D721Med (cell line): ENCODE results near the gene CCDC102A.
"Not testable (repeated sequence)": the region's sequence is repeated elsewhere in the genome, so short reads cannot be mapped to it uniquely, and the experiment has no call there.

Experiments used
- DNase-seq: peaks from one replicate; pipeline ENCODE4 v3.0.0; 2011; ENCODE audit warnings: low spot score; ENCODE audit not compliant: insufficient read length
- FAIRE-seq: peaks from 2 replicates; lab custom pipeline; 2011; peaks lifted over from hg19 to GRCh38; lab: Jason Lieb, UNC
- TF ChIP-seq, protein P1 (sequence below): IDR thresholded peaks from 2 replicates; pipeline ENCODE4 v1.5.1; 2012; ENCODE audit warnings: mild to moderate bottlenecking, control low read depth; ENCODE audit not compliant: insufficient read depth; ENCODE audit errors: missing control alignments

Gene CCDC102A

GRCh38 chr16:57570301-57571070 lies 34.1 kb upstream of the CCDC102A start:
- TF ChIP-seq, protein P1, sequence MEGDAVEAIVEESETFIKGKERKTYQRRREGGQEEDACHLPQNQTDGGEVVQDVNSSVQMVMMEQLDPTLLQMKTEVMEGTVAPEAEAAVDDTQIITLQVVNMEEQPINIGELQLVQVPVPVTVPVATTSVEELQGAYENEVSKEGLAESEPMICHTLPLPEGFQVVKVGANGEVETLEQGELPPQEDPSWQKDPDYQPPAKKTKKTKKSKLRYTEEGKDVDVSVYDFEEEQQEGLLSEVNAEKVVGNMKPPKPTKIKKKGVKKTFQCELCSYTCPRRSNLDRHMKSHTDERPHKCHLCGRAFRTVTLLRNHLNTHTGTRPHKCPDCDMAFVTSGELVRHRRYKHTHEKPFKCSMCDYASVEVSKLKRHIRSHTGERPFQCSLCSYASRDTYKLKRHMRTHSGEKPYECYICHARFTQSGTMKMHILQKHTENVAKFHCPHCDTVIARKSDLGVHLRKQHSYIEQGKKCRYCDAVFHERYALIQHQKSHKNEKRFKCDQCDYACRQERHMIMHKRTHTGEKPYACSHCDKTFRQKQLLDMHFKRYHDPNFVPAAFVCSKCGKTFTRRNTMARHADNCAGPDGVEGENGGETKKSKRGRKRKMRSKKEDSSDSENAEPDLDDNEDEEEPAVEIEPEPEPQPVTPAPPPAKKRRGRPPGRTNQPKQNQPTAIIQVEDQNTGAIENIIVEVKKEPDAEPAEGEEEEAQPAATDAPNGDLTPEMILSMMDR = no peak
- FAIRE-seq = no peak
- DNase-seq = no peak

DNA sequence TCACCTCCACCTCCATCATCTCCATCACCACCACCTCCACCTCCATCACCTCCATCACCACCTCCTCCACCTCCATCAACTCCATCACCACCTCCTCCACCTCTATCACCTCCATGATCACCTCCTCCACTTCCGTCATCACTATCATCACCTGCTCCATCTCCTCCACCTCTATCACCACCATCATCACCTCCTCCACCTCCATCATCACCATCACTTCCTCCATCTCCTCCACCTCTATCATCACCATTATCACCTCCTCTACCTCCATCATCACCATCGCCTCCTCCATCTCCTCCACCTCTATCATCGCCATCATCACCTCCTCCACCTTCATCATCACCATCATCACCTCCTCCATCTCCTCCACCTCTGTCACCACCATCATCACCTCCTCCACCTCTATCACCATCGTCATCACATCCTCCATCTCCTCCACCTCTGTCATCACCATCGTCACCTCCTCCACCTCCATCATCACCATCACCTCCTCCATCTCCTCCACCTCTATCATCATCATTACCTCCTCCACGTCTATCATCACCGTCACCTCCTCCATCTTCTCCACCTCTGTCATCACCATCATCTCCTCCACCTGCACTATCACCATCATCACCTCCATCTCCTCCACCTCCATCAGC lies 33.1 kb upstream of the CCDC102A start:
- DNase-seq (no peak), FAIRE-seq (no peak)
- TF ChIP-seq, protein P1 = no peak

DNA sequence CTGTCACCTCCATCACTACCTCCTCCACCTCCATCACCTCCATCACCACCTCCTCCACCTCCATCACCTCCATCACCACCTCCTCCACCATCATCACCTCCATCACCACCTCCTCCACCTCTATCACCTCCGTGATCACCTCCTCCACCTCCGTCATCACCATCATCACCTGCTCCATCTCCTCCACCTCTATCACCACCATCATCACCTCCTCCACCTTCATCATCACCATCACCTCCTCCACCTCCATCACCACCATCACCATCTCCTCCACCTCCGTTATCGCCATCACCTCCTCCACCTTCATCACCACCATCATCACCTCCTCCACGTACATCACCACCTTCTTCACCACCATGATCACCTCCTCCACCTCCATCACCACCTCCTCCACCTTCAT lies 32.4 kb upstream of the CCDC102A start:
- FAIRE-seq, DNase-seq: not testable (repeated sequence)

- no peak for FAIRE-seq
- TF ChIP-seq, protein P1 = no peak
Observed at GRCh38 chr16:57568173-57568678, 31.9 kb upstream of the CCDC102A start.

GRCh38 chr16:57567691-57568090 lies 31.3 kb upstream of the CCDC102A start:
- DNase-seq = no peak
- FAIRE-seq = no peak
- TF ChIP-seq, protein P1 = no peak

More at GRCh38 chr16:57568173-57568678, 31.9 kb upstream of the CCDC102A start:
- no peak for DNase-seq

DNA sequence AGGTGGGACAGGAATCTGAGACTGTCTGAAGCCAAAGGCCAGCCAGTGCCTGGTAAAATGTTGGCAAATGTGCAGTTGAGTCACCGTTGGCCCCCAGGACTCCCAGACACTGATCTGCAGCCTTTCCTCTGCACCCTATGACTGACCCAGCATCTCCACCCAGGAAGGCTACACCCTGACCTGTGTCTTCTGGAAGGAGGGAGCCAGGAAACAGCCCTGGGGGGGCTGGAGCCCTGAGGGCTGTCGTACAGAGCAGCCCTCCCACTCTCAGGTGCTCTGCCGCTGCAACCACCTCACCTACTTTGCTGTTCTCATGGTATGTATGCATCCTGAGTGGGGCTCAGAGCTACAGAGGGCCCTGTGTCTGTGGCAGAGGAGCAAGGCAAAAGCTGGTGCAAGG lies 30.1 kb upstream of the CCDC102A start:
- no peak for FAIRE-seq
- TF ChIP-seq, protein P1 = no peak
- no peak for DNase-seq

GRCh38 chr16:57565461-57565860 lies 29.1 kb upstream of the CCDC102A start:
- TF ChIP-seq, protein P1 = no peak
- FAIRE-seq (no peak), DNase-seq (no peak)
